Panc1 (cell line): ENCODE results near the gene C9orf43. TPM values are rescaled to one million over a fixed set of nuclear protein-coding genes. Genes with fewer than 3 reads are reported as not detected.
"Not testable (repeated sequence)": the region's sequence is repeated elsewhere in the genome, so short reads cannot be mapped to it uniquely, and the experiment has no call there.

Experiments
- ATAC-seq: fragments of 200-7000 bp; cut with Tn5 transposase; 2 replicates; pipeline ENCODE4 v1.9.1; 2020; ENCODE audit warnings: mild to moderate bottlenecking, moderate library complexity
- BruUV-seq: library from RNA; stranded (reverse); fragments of 400-500 nt; replicated peaks from 2 replicates; lab custom pipeline; 2021; lab: Mats Ljungman, UMichigan
- CTCF ChIA-PET: fragments of 300-600 bp; sonication (Branson Sonifier 250); formaldehyde crosslinking; loops from one replicate; lab custom pipeline; 2022; ENCODE audit warnings: antibody characterized with exemption; lab: Charles Lee
- POLR2A ChIA-PET: fragments of 300-600 bp; sonication (Branson Sonifier 250); formaldehyde crosslinking; loops from one replicate; lab custom pipeline; 2022; ENCODE audit warnings: antibody characterized with exemption; lab: Charles Lee
- DNase-seq: peaks from one replicate; pipeline ENCODE4 v3.0.0-alpha.2; 2010; ENCODE audit warnings: low read depth, low spot score
- H3K27ac ChIP-seq: 2 replicates; pipeline ENCODE4 v1.5.1; 2011; ENCODE audit warnings: mild to moderate bottlenecking, low read length, inconsistent platforms
- H3K27me3 ChIP-seq: fragments of 200-500 bp; sonication (Bioruptor generic); 2 replicates; pipeline ENCODE4 v1.6.0; 2014; ENCODE audit warnings: low read length, inconsistent platforms; ENCODE audit not compliant: control insufficient read depth, insufficient read depth
- H3K36me3 ChIP-seq: fragments of 200-500 bp; sonication (Bioruptor generic); 2 replicates; pipeline ENCODE4 v1.5.1; 2014; ENCODE audit warnings: inconsistent platforms, mild to moderate bottlenecking, low read length, moderate library complexity; ENCODE audit not compliant: control insufficient read depth, insufficient read depth
- H3K4me1 ChIP-seq: 2 replicates; pipeline ENCODE4 v1.5.1; 2011; ENCODE audit warnings: inconsistent platforms, mild to moderate bottlenecking, low read length, moderate library complexity; ENCODE audit not compliant: control insufficient read depth, insufficient read depth
- H3K4me3 ChIP-seq, 2 experiments: 2 replicates each; pipeline ENCODE4 v1.5.1; 2011 to 2012; ENCODE audit warnings: low read depth in 2 of 2, low read length in 2 of 2, mild to moderate bottlenecking in 2 of 2, inconsistent platforms in 1 of 2, moderate library complexity in 1 of 2
- H3K9me3 ChIP-seq: fragments of 200-500 bp; sonication (Bioruptor generic); 2 replicates; pipeline ENCODE4 v1.5.1; 2014; ENCODE audit warnings: low read depth, mild to moderate bottlenecking, inconsistent platforms, low read length, moderate library complexity; ENCODE audit not compliant: control insufficient read depth, insufficient read depth
- POLR2AphosphoS5 ChIP-seq: IDR thresholded peaks from 2 replicates; pipeline ENCODE4 v1.6.1; 2012; ENCODE audit warnings: mild to moderate bottlenecking, low read depth, low read length, moderate library complexity
- SIN3A ChIP-seq: IDR thresholded peaks from 2 replicates; pipeline ENCODE4 v1.6.1; 2012; ENCODE audit warnings: low read depth, mild to moderate bottlenecking, low read length, moderate library complexity, borderline replicate concordance; ENCODE audit not compliant: insufficient read depth
- TCF7L2 ChIP-seq: IDR thresholded peaks from 2 replicates; pipeline ENCODE4 v1.6.1; 2011; ENCODE audit warnings: mild to moderate bottlenecking, low read depth, low read length, inconsistent platforms
- in situ Hi-C: cut with HindIII; loops from 2 replicates; pipeline ENCODE4 v1.10.0; 2016; ENCODE audit warnings: low sequenced_read_pairs, low pct_unique_long_range_greater_than_20kb
- intact Hi-C: fragments of 100-400 bp; cut with micrococcal nuclease; formaldehyde crosslinking; loops from one replicate; pipeline ENCODE4 v1.10.0; 2022; ENCODE audit not compliant: unreplicated experiment
- total RNA-seq: library from RNA; stranded (reverse); gene quantifications from one replicate; pipeline ENCODE4 v1.2.1, GENCODE V29; 2021; ENCODE audit not compliant: unreplicated experiment
- TF ChIP-seq, protein P1 (sequence below), 2 experiments: IDR thresholded peaks; 2 replicates each; pipeline ENCODE4 v1.6.1; 2011 to 2012; ENCODE audit warnings: low read depth in 2 of 2, control low read depth in 1 of 2, low read length in 1 of 2, mild to moderate bottlenecking in 1 of 2, moderate library complexity in 1 of 2; ENCODE audit not compliant: insufficient read depth in 1 of 2
- TF ChIP-seq, protein P2 (sequence below): fragments of 450-650 bp; IDR thresholded peaks from 2 replicates; pipeline ENCODE4 v1.5.1; 2017; ENCODE audit warnings: mild to moderate bottlenecking

C9orf43 gene
- total RNA-seq, 1 experiment from 2014 or later = 1.2 TPM

DNA sequence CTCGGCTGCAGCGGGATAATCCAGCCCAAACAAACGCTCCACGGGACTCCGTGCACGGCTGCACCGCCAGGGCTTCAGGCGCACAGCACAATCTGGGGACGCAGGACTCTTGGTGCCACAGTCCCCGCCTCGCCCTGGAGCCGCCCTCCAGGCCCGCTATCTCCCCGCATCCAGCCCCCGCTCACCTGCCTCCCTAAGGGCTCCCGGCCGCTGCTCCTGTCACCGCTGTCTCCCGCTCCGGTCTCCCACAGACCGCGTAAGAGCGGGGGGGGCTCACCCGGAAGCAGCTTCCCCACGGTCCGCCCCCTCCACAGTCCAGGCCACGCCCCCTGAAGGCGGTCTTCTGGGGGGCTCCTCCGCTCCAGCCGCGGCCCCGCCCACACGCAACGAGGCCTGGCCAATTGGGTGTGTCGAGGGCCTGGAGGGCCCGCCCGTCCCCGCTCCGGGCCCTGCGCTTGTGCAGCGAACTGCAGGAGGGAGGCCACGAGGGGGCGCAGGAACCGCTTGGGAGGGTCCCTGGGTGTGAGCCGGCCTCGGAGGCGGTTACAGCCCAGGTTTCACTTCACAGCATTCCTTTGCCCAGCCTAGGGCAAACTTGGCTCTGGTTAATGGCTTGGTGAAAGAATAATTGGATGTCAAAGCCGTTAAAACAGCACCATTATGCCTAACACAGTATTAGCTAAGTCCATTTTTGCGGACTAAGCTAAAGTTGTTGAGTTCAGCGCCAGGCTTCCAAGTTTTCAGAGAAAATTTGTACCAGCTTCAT is 9.3 kb upstream of the C9orf43 start, which contains the start of gene ALAD:
TSS of gene ALAD (minus strand) at position 258 of the 766 bp plus-strand sequence. CDS start 7,725 bp downstream, outside the sequence.
- POLR2A ChIA-PET = interaction anchor here (0.6 kb wide), 1 partner anchor 9 kb away, joined by 5 read pairs; the partner anchor contains the start of genes C9orf43 and POLE3
- CTCF ChIA-PET = interaction anchor here (0.7 to 1.4 kb wide), 6 partner anchors 9 to 169 kb away, joined by 3 to 6 read pairs (median 3); partner anchors contain the start of genes C9orf43 and POLE3
- intact Hi-C loops = no loop called here
- ATAC-seq (peak; percentile 99), DNase-seq (peak; percentile 67)
- Histone ChIP-seq H3K9me3 (no peaks in the 10 kb centered on the region), H3K27me3 (no peaks in the 10 kb centered on the region), H3K27ac (peak within 1 kb of the TSS; percentile 88), H3K36me3 (no peaks in the 10 kb centered on the region; the same call in 1 of the 2 replicates), H3K4me1 (no peaks in the 10 kb centered on the region), H3K4me3 (peak within 1 kb of the TSS; percentile 77)
- BruUV-seq = no TSS peak
- in situ Hi-C loops = no loop called here
- TF ChIP-seq POLR2AphosphoS5 (no peak; the same call in 1 of the 2 replicates), TCF7L2 (no peak), SIN3A (0 out of 2 replicates have a peak, but pooled peaks have one; percentile 47)
- TF ChIP-seq, protein P1, sequence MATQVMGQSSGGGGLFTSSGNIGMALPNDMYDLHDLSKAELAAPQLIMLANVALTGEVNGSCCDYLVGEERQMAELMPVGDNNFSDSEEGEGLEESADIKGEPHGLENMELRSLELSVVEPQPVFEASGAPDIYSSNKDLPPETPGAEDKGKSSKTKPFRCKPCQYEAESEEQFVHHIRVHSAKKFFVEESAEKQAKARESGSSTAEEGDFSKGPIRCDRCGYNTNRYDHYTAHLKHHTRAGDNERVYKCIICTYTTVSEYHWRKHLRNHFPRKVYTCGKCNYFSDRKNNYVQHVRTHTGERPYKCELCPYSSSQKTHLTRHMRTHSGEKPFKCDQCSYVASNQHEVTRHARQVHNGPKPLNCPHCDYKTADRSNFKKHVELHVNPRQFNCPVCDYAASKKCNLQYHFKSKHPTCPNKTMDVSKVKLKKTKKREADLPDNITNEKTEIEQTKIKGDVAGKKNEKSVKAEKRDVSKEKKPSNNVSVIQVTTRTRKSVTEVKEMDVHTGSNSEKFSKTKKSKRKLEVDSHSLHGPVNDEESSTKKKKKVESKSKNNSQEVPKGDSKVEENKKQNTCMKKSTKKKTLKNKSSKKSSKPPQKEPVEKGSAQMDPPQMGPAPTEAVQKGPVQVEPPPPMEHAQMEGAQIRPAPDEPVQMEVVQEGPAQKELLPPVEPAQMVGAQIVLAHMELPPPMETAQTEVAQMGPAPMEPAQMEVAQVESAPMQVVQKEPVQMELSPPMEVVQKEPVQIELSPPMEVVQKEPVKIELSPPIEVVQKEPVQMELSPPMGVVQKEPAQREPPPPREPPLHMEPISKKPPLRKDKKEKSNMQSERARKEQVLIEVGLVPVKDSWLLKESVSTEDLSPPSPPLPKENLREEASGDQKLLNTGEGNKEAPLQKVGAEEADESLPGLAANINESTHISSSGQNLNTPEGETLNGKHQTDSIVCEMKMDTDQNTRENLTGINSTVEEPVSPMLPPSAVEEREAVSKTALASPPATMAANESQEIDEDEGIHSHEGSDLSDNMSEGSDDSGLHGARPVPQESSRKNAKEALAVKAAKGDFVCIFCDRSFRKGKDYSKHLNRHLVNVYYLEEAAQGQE (IDR thresholded peaks at IDR 0.05; ENCODE audit: insufficient read depth in 1 of 2, low read depth in 2 of 2, low read length in 1 of 2) = no peak
- TF ChIP-seq, protein P2, sequence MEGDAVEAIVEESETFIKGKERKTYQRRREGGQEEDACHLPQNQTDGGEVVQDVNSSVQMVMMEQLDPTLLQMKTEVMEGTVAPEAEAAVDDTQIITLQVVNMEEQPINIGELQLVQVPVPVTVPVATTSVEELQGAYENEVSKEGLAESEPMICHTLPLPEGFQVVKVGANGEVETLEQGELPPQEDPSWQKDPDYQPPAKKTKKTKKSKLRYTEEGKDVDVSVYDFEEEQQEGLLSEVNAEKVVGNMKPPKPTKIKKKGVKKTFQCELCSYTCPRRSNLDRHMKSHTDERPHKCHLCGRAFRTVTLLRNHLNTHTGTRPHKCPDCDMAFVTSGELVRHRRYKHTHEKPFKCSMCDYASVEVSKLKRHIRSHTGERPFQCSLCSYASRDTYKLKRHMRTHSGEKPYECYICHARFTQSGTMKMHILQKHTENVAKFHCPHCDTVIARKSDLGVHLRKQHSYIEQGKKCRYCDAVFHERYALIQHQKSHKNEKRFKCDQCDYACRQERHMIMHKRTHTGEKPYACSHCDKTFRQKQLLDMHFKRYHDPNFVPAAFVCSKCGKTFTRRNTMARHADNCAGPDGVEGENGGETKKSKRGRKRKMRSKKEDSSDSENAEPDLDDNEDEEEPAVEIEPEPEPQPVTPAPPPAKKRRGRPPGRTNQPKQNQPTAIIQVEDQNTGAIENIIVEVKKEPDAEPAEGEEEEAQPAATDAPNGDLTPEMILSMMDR = peak; percentile 93

DNA sequence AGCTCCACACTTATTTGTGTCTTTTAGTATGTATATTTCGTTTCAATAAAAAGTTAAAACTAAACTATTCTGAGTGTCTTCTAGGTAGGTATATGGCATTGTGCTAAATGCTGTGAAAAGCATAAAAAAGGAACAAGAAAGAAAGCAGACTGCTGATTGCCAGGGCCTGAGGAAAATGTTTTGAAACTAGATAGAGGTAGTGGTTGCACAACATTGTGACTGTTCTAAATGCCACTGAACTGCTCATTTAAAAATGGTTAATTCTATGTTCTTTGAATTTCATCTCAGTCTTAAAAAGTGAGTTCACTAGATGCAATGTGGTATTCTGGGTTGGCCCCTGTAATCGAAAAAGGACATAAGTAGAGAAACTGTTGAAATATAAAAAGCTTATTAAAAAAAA is 6.9 kb upstream of the C9orf43 start:
- no peak overlapping the region for H3K4me3 ChIP-seq
- intact Hi-C loops (no loop called here), in situ Hi-C loops (no loop called here)
- POLR2A ChIA-PET = interaction anchor here (0.6 kb wide), 1 partner anchor 324 kb away, joined by 4 read pairs; no protein-coding TSS in a partner anchor
- no peaks in the 10 kb centered on the region for H3K4me1 ChIP-seq
- no peak for ATAC-seq
- H3K27ac ChIP-seq = no peak overlapping the region
- H3K9me3 ChIP-seq = no peaks in the 10 kb centered on the region
- CTCF ChIA-PET = no interaction called here
- TF ChIP-seq TCF7L2 (no peak), SIN3A (no peak), POLR2AphosphoS5 (no peak)
- TF ChIP-seq, protein P1 (IDR thresholded peaks at IDR 0.05; ENCODE audit: insufficient read depth in 1 of 2, low read depth in 2 of 2, low read length in 1 of 2) = no peak
- TF ChIP-seq, protein P2 = no peak
- no peak for DNase-seq
- H3K36me3 ChIP-seq = peaks cover 2% of the 10 kb centered on the region
- no peaks in the 10 kb centered on the region for H3K27me3 ChIP-seq
- BruUV-seq = no TSS peak

DNA sequence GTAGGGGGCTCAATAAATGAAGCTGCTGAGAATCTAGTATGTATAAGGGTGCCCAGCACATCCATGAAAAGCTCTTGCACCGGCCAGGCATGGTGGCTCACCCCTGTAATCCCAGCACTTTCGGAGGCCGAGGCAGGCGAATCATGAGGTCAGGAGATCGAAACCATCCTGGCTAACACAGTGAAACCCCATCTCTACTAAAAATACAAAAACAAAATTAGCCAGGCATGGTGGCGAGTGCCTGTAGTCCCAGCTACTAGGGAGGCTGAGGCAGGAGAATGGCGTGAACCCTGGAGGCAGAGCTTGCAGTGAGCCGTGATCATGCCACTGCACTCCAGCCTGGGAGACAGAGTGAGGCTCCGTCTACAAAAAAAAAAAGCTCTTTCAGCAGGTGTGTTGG is 4.2 kb upstream of the C9orf43 start:
- DNase-seq, ATAC-seq, H3K4me3 ChIP-seq, in situ Hi-C loops, H3K27ac ChIP-seq, H3K9me3 ChIP-seq, H3K27me3 ChIP-seq, BruUV-seq, H3K36me3 ChIP-seq, POLR2A ChIA-PET, H3K4me1 ChIP-seq: not testable (repeated sequence)
- intact Hi-C loops = loop anchor here (2.0 kb wide), 1 partner anchor 98 kb away; no protein-coding TSS in a partner anchor
- CTCF ChIA-PET = interaction anchor here (1.0 kb wide), 1 partner anchor 131 kb away, joined by 4 read pairs; the partner anchor contains the start of gene CDC26
